Tibial nerve (tissue), 4 donors: ENCODE measurements around the gene XYLT1. TPM values are rescaled to one million over a fixed set of nuclear protein-coding genes. Genes with fewer than 3 reads are reported as not detected.

Experiments
- DNase-seq, 2 donors: peaks; one replicate each; pipeline ENCODE4 v3.0.0-alpha.2; 2019; ENCODE audit warnings: low spot score in 2 of 2
- H3K27ac ChIP-seq, 4 donors: fragments of 200-600 bp; sonication (generic) in 3 of 4; one replicate each; pipeline ENCODE4 v1.5.1; 2017 to 2019; ENCODE audit warnings: mild to moderate bottlenecking in 1 of 4
- H3K27me3 ChIP-seq, 2 donors: fragments of 200-600 bp; sonication (generic) in 1 of 2; one replicate each; pipeline versions ENCODE4 v1.5.1 to v1.6.0; 2017 to 2019
- H3K36me3 ChIP-seq, 3 donors: fragments of 200-600 bp; sonication (generic); one replicate each; pipeline ENCODE4 v1.5.1; 2018 to 2019
- H3K4me1 ChIP-seq, 4 donors: fragments of 200-600 bp; sonication (generic) in 3 of 4; one replicate each; pipeline ENCODE4 v1.5.1; 2017 to 2019
- H3K4me3 ChIP-seq, 4 donors: fragments of 200-600 bp; sonication (generic) in 3 of 4; one replicate each; pipeline ENCODE4 v1.5.1; 2017 to 2019; ENCODE audit warnings: mild to moderate bottlenecking in 1 of 4, moderate library complexity in 1 of 4
- H3K9me3 ChIP-seq, 4 donors: fragments of 200-600 bp; sonication (generic) in 3 of 4; one replicate each; pipeline ENCODE4 v1.5.1; 2017 to 2019
- EP300 ChIP-seq, 2 donors: sonication (generic); formaldehyde crosslinking; IDR thresholded peaks; one replicate each; pipeline ENCODE4 v1.6.1; 2017; ENCODE audit warnings: antibody characterized with exemption in 2 of 2, mild to moderate bottlenecking in 1 of 2
- POLR2A ChIP-seq, 2 donors: fragments of 450-650 bp; IDR thresholded peaks; one replicate each; pipeline ENCODE4 v1.6.1; 2017; ENCODE audit warnings: antibody characterized with exemption in 2 of 2, mild to moderate bottlenecking in 2 of 2, moderate library complexity in 2 of 2
- WGBS, 2 donors: methylation state at CpG; one replicate each; pipeline ENCODE4 v1.1.5; 2018; 5-methylcytosine and 5-hydroxymethylcytosine counted together
- total RNA-seq, 4 donors: library from RNA; depleted of rRNA; stranded (reverse); fragments of >200 nt; gene quantifications; one replicate each; pipeline ENCODE4 v1.1.0, GENCODE V29; 2016
- TF ChIP-seq, protein P1 (sequence below), 5 experiments: fragments of 200-600 bp in 3 of 5; fragments of 450-650 bp in 2 of 5; sonication (generic) in 3 of 5; IDR thresholded peaks; one replicate each; pipeline ENCODE4 v1.5.1; 2016 to 2019; ENCODE audit warnings: antibody characterized with exemption in 5 of 5, mild to moderate bottlenecking in 3 of 5, moderate library complexity in 2 of 5

The XYLT1 gene
- total RNA-seq, 4 donors from 2014 or later = 13.8 to 23.1 (median 14.8) TPM

DNA sequence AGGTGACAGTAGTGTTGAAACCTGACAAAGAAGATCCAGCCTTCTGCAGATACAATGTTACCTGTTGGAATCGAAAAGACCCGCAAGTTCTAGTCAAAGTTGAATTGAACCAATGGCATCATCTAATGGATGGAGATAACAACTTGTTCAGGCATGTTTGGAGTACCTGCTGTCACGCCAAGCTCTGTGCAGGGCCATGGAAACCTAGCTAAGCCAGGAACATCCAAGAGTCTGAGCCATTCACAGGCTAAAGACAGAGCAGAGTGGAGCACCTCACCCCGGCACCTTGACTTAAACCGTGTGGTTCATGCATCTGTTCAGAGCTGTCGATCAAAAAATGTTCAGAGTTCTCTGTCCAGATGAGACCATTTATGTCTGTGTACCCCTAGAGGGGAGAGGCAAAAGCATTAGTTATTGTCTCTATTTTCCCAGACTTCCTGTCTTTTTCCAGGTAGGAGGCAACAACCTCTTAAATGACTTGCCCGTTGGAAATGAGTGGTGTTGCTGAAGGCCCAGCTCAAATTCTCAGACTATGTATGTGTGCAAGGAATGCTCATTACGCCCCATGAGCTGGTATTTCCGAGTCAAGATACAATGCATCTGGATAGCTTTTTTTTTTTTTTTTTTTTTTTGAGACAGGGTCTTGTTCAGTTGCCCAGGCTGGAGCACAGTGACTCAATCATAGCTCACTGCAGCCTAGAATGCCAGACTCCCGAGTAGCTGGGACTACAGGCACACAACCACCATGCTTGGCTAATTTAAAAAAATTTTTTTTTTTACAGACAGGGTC lies 44.9 kb upstream of the XYLT1 start:
- no peaks in the 10 kb centered on the region for H3K9me3 ChIP-seq
- H3K27ac ChIP-seq = no peak overlapping the region
- no peaks in the 10 kb centered on the region for H3K4me1 ChIP-seq
- H3K27me3 ChIP-seq = no peaks in the 10 kb centered on the region
- TF ChIP-seq EP300 (IDR thresholded peaks at IDR 0.05) = no peak
- TF ChIP-seq, protein P1, sequence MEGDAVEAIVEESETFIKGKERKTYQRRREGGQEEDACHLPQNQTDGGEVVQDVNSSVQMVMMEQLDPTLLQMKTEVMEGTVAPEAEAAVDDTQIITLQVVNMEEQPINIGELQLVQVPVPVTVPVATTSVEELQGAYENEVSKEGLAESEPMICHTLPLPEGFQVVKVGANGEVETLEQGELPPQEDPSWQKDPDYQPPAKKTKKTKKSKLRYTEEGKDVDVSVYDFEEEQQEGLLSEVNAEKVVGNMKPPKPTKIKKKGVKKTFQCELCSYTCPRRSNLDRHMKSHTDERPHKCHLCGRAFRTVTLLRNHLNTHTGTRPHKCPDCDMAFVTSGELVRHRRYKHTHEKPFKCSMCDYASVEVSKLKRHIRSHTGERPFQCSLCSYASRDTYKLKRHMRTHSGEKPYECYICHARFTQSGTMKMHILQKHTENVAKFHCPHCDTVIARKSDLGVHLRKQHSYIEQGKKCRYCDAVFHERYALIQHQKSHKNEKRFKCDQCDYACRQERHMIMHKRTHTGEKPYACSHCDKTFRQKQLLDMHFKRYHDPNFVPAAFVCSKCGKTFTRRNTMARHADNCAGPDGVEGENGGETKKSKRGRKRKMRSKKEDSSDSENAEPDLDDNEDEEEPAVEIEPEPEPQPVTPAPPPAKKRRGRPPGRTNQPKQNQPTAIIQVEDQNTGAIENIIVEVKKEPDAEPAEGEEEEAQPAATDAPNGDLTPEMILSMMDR (IDR thresholded peaks at IDR 0.05) = no peak
- TF ChIP-seq POLR2A (IDR thresholded peaks at IDR 0.05) = no peak
- no peak for DNase-seq
- H3K4me3 ChIP-seq = no peak overlapping the region
- H3K36me3 ChIP-seq = no peaks in the 10 kb centered on the region
- 82 to 84% methylated on average over 10 of the region's 10 CpGs for WGBS, 2 donors

DNA sequence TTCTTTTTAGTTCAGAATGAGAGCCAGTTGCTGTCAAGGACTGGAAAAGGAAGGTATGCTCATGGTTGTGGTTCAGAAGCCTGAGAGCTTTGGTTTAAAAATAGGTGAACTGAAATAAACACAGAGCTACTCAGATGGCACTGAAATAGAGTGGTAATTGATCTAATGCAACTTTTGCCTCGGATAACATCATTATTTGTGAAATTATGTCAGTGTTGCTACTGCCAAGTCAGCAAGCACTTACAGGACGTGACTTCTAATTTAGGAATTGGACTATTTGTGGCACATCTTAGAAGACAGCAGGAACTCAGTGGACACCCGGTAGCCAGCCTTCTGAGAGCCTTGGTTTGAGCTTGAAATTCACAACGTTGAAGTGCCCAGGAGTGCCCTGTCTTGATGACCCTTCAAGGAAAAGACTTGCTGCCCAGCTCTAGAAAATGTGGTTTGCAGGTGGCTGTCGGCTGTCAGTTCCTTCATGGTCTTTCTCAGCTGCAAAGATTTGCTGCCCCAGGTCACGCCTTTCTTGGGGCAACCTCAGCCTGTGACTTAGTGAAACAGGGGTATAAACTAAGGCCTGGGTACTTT lies 42.0 kb upstream of the XYLT1 start:
- no peak for DNase-seq
- Histone ChIP-seq H3K4me1 (no peaks in the 10 kb centered on the region), H3K27ac (no peak overlapping the region), H3K27me3 (no peaks in the 10 kb centered on the region), H3K4me3 (no peak overlapping the region), H3K36me3 (no peaks in the 10 kb centered on the region), H3K9me3 (peaks cover 0 to 16% (median 0%) of the 10 kb centered on the region in 4 donors)
- 57 to 63% methylated on average over 6 of the region's 6 CpGs for WGBS, 2 donors
- TF ChIP-seq EP300 (IDR thresholded peaks at IDR 0.05) (no peak), POLR2A (IDR thresholded peaks at IDR 0.05) (no peak)
- TF ChIP-seq, protein P1 (IDR thresholded peaks at IDR 0.05) = no peak

DNA sequence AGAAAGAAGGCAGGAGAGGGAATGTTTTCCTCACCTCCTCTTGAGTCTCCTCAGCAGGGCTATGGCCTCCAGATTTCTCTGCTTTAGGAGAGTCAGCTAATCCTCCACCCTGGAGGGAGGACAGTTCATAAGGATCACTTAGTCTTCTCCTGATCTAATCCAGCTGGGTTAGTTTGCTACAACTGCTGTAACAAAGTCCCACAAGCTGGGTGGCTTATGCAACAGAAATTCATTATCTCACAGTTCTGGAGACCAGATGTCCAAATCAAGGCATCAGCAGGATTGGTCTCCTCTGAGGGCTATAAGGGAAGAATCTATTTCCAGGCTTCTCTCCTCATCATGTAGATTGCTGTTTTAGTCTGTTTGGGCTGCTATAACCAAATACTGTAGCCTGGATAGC lies 40.6 kb upstream of the XYLT1 start:
- Histone ChIP-seq H3K4me1 (no peaks in the 10 kb centered on the region), H3K9me3 (peaks cover 0 to 16% (median 0%) of the 10 kb centered on the region in 4 donors), H3K27ac (no peak overlapping the region), H3K36me3 (no peaks in the 10 kb centered on the region), H3K27me3 (no peaks in the 10 kb centered on the region), H3K4me3 (no peak overlapping the region)
- peak in 1 of 2 donors; percentile 14 for DNase-seq
- TF ChIP-seq, protein P1 (IDR thresholded peaks at IDR 0.05) = no peak
- peak in 1 of 2 donors; percentile 23 for TF ChIP-seq EP300 (IDR thresholded peaks at IDR 0.05)

DNA sequence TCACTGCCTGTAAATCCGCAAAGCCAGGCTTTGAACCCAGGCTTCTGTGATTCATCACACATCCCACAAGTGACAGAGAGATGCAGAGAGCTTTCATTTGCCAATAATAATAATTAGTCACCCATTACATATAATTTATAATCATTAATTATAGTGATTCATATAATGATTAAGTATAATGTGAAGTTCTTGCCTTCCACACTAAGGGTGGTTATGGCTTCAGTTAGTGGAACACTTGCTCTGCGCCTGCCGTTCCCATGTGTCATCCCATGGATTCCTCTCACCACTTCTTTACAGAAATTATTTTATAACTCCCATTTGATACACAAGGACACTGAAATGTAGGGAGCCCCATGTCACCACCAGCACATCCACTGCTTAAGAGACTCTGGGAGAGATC lies 39.8 kb upstream of the XYLT1 start:
- TF ChIP-seq, protein P1 (IDR thresholded peaks at IDR 0.05) = no peak
- no peak for TF ChIP-seq POLR2A (IDR thresholded peaks at IDR 0.05)
- no peak for TF ChIP-seq EP300 (IDR thresholded peaks at IDR 0.05)
- H3K9me3 ChIP-seq = peaks cover 0 to 16% (median 0%) of the 10 kb centered on the region in 4 donors
- no peak overlapping the region for H3K4me3 ChIP-seq
- no peak overlapping the region for H3K27ac ChIP-seq
- no peaks in the 10 kb centered on the region for H3K27me3 ChIP-seq
- 89 to 90% methylated on average over 3 of the region's 3 CpGs for WGBS, 2 donors
- no peaks in the 10 kb centered on the region for H3K36me3 ChIP-seq
- DNase-seq = no peak
- H3K4me1 ChIP-seq = no peaks in the 10 kb centered on the region

- H3K4me3 ChIP-seq = no peak overlapping the region
- peaks cover 0 to 16% (median 0%) of the 10 kb centered on the region in 4 donors for H3K9me3 ChIP-seq
- H3K4me1 ChIP-seq = no peaks in the 10 kb centered on the region
- TF ChIP-seq POLR2A (IDR thresholded peaks at IDR 0.05) = no peak
- TF ChIP-seq, protein P1 (IDR thresholded peaks at IDR 0.05) = no peak
- TF ChIP-seq EP300 (IDR thresholded peaks at IDR 0.05) = no peak
- no peak for DNase-seq
- no peaks in the 10 kb centered on the region for H3K36me3 ChIP-seq
- H3K27ac ChIP-seq = no peak overlapping the region
- H3K27me3 ChIP-seq = no peaks in the 10 kb centered on the region
- WGBS, 2 donors = 60 to 73% methylated on average over 3 of the region's 3 CpGs
These were observed 38.4 kb upstream of the XYLT1 start for GRCh38 chr16:17509194-17509593.
